ENCODE measurements around the gene TMEM240. TPM values are rescaled to one million over a fixed set of nuclear protein-coding genes. Genes with fewer than 3 reads are reported as not detected.
A peak's percentile ranks its signal among the peaks of the same experiment; 100 is the strongest.

TMEM240 gene
- total and polyA plus RNA-seq, 9 of the 15 experiments (the other 6 are each of a cell fraction or from before 2014, with no cell fraction given) = 0.24 to 2.0 (median 0.69) TPM; not detected in 5

DNA sequence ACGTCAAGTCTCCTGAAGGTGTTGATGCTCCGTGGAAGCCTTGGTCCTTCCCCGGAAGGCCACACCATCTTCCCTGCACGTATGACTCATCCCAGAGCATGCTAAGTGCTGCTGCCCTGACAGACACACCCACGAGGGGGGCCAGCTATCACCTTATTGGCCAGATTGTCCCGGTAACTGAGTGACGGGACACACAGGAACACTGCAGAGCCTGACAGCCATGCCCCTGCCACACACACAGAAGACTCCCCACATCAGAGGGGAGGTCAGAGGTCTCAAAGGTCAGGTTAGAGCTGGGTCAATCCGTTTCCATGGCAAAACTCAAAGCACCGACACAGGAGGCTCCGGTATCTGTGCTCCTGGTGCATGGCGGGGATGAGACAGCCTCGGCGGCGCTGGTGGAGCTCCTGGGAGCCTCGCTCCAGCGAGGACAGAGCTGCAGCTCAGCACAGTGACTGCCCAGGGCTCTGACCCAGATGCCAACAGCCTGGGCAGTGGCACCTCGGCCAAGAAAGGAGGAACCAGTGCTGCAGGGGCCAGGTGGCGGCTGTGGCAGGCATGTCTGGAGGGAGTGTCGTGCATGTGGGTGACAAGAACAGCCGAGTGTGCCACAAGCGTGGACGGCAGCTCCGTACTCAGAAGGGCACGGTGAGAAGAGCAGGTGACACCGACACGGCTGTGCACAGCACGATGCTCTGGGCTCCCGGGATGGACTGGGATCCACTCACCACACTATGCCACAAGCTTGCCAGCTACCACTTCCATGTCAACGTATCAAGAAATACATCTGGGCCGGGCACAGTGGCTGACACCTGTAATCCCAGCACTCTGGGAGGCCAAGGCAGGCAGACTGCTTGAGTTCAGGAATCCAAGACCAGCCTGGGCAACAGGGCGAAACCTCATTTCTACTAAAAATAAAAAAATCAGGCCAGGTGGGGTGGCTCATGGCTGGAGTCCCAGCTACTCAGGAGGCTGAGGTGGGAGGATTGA, 14.8 kb upstream of the TMEM240 start (continued):
- TF ChIP-seq, protein P1, sequence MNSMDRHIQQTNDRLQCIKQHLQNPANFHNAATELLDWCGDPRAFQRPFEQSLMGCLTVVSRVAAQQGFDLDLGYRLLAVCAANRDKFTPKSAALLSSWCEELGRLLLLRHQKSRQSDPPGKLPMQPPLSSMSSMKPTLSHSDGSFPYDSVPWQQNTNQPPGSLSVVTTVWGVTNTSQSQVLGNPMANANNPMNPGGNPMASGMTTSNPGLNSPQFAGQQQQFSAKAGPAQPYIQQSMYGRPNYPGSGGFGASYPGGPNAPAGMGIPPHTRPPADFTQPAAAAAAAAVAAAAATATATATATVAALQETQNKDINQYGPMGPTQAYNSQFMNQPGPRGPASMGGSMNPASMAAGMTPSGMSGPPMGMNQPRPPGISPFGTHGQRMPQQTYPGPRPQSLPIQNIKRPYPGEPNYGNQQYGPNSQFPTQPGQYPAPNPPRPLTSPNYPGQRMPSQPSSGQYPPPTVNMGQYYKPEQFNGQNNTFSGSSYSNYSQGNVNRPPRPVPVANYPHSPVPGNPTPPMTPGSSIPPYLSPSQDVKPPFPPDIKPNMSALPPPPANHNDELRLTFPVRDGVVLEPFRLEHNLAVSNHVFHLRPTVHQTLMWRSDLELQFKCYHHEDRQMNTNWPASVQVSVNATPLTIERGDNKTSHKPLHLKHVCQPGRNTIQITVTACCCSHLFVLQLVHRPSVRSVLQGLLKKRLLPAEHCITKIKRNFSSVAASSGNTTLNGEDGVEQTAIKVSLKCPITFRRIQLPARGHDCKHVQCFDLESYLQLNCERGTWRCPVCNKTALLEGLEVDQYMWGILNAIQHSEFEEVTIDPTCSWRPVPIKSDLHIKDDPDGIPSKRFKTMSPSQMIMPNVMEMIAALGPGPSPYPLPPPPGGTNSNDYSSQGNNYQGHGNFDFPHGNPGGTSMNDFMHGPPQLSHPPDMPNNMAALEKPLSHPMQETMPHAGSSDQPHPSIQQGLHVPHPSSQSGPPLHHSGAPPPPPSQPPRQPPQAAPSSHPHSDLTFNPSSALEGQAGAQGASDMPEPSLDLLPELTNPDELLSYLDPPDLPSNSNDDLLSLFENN (IDR thresholded peaks at IDR 0.05; ENCODE audit: low read depth in 2 of 2, low read length in 2 of 2) = no peak
- peak; percentile 70; the same call in 1 of the 2 replicates for TF ChIP-seq JUN (IDR thresholded peaks at IDR 0.05; ENCODE audit: borderline replicate concordance, low read depth, low read length)
- TF ChIP-seq JUN (CRISPR knock-in tag; IDR thresholded peaks at IDR 0.05; ENCODE audit: borderline replicate concordance) = no peak
- no peak for TF ChIP-seq ZNF586 (CRISPR knock-in tag; conservative IDR thresholded peaks at IDR 0.05)
- no peak for TF ChIP-seq ZNF766 (CRISPR knock-in tag; conservative IDR thresholded peaks at IDR 0.05)
- TF ChIP-seq PCBP2 (IDR thresholded peaks at IDR 0.05; ENCODE audit: low read depth, low read length, poor library complexity, severe bottlenecking) = no peak
- no peak for TF ChIP-seq HDAC2 (IDR thresholded peaks at IDR 0.05)
- TF ChIP-seq, protein P2, sequence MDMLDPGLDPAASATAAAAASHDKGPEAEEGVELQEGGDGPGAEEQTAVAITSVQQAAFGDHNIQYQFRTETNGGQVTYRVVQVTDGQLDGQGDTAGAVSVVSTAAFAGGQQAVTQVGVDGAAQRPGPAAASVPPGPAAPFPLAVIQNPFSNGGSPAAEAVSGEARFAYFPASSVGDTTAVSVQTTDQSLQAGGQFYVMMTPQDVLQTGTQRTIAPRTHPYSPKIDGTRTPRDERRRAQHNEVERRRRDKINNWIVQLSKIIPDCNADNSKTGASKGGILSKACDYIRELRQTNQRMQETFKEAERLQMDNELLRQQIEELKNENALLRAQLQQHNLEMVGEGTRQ (CRISPR knock-in tag; IDR thresholded peaks at IDR 0.05) = peak; percentile 1; the same call in 1 of the 2 replicates
- no peak for TF ChIP-seq SPI1 (IDR thresholded peaks at IDR 0.05; ENCODE audit: borderline replicate concordance, low read depth, low read length)
- no peak for TF ChIP-seq ZBTB17 (CRISPR knock-in tag; IDR thresholded peaks at IDR 0.05)
- peak; percentile 82 for TF ChIP-seq FOSL1 (tag; conservative IDR thresholded peaks at IDR 0.05)
- no peak for TF ChIP-seq ZNF239 (CRISPR knock-in tag; IDR thresholded peaks at IDR 0.05)
- TF ChIP-seq POLR2A (conservative IDR thresholded peaks at IDR 0.05) = peak; percentile 54; the same call in 1 of the 2 replicates
- no peak for TF ChIP-seq HSF4 (CRISPR knock-in tag; IDR thresholded peaks at IDR 0.05; ENCODE audit: borderline replicate concordance)
- TF ChIP-seq, protein P3, sequence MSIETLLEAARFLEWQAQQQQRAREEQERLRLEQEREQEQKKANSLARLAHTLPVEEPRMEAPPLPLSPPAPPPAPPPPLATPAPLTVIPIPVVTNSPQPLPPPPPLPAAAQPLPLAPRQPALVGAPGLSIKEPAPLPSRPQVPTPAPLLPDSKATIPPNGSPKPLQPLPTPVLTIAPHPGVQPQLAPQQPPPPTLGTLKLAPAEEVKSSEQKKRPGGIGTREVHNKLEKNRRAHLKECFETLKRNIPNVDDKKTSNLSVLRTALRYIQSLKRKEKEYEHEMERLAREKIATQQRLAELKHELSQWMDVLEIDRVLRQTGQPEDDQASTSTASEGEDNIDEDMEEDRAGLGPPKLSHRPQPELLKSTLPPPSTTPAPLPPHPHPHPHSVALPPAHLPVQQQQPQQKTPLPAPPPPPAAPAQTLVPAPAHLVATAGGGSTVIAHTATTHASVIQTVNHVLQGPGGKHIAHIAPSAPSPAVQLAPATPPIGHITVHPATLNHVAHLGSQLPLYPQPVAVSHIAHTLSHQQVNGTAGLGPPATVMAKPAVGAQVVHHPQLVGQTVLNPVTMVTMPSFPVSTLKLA (conservative IDR thresholded peaks at IDR 0.05) = peak in 1 of 2 experiments; percentile 68; a peak in 2 of 4 replicates
- TF ChIP-seq, protein P4, sequence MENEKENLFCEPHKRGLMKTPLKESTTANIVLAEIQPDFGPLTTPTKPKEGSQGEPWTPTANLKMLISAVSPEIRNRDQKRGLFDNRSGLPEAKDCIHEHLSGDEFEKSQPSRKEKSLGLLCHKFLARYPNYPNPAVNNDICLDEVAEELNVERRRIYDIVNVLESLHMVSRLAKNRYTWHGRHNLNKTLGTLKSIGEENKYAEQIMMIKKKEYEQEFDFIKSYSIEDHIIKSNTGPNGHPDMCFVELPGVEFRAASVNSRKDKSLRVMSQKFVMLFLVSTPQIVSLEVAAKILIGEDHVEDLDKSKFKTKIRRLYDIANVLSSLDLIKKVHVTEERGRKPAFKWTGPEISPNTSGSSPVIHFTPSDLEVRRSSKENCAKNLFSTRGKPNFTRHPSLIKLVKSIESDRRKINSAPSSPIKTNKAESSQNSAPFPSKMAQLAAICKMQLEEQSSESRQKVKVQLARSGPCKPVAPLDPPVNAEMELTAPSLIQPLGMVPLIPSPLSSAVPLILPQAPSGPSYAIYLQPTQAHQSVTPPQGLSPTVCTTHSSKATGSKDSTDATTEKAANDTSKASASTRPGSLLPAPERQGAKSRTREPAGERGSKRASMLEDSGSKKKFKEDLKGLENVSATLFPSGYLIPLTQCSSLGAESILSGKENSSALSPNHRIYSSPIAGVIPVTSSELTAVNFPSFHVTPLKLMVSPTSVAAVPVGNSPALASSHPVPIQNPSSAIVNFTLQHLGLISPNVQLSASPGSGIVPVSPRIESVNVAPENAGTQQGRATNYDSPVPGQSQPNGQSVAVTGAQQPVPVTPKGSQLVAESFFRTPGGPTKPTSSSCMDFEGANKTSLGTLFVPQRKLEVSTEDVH (IDR thresholded peaks at IDR 0.05; ENCODE audit: low read depth, partially characterized antibody) = no peak
- TF ChIP-seq MBD2 (IDR thresholded peaks at IDR 0.05; ENCODE audit: borderline replicate concordance, low read depth) = no peak
- no peak for TF ChIP-seq NCOR1 (IDR thresholded peaks at IDR 0.05)
- TF ChIP-seq PHTF2 (CRISPR knock-in tag; IDR thresholded peaks at IDR 0.05) = no peak
